BLaER1 treated with 17β-estradiol and CSF1 and Interleukin-3, amounts not matched to agents 10 nM and 100 nM (cell line): ENCODE results near the gene GBP4.

Experiments used
- H3K27ac ChIP-seq, 11 experiments: shearing (Covaris generic); formaldehyde crosslinking; 2 replicates each; pipeline ENCODE4 v1.8.1; 2022
- H3K27me3 ChIP-seq, 11 experiments: shearing (Covaris generic); formaldehyde crosslinking; 2 replicates each; pipeline ENCODE4 v1.8.1; 2022
- H3K36me3 ChIP-seq, 11 experiments: shearing (Covaris generic); formaldehyde crosslinking; 2 replicates each; pipeline ENCODE4 v1.8.1; 2022
- H3K4me1 ChIP-seq, 10 experiments: shearing (Covaris generic); formaldehyde crosslinking; 2 replicates each; pipeline ENCODE4 v1.8.1; 2022
- H3K4me2 ChIP-seq, 11 experiments: shearing (Covaris generic); formaldehyde crosslinking; 2 replicates each; pipeline ENCODE4 v1.8.1; 2022
- H3K4me3 ChIP-seq, 10 experiments: shearing (Covaris generic); formaldehyde crosslinking; 2 replicates each; pipeline ENCODE4 v1.8.1; 2022
- H3K9ac ChIP-seq, 11 experiments: shearing (Covaris generic); formaldehyde crosslinking; 2 replicates each; pipeline ENCODE4 v1.8.1; 2022
- H3K9me3 ChIP-seq, 11 experiments: shearing (Covaris generic); formaldehyde crosslinking; replicated peaks in 1 of 11; 2 replicates each; pipeline ENCODE4 v1.8.1; 2022
- H4K20me1 ChIP-seq, 11 experiments: shearing (Covaris generic); formaldehyde crosslinking; 2 replicates each; pipeline ENCODE4 v1.8.1; 2022
- Cebpa-rat ChIP-seq, 11 experiments: shearing (Covaris generic); IDR thresholded peaks; 2 replicates each; pipeline ENCODE4 v1.8.1; 2022

The GBP4 gene

DNA sequence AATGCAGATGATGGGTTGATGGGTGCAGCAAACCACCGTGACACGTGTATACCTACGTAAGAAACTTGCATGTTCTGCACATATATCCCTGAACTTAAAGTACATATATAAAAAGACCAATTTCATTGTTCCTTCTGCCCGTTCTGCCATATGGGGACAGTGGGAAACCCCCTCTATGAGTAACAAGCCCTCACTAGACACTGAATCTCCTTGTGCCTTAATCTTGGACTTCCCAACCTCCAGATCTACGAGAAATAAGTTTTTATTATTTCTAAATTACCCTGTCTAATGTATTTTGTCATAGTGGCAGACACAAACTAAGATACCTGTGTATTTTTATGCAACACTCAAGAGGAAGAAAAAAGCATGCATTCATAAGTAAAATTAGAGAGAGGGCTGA, 32.9 kb downstream of the GBP4 start:
- Histone ChIP-seq H3K27ac (no peak overlapping the region), H3K4me1 (peaks cover 0 to 5% (median 0%) of the 10 kb centered on the region in 10 experiments; a peak in 8 of 20 replicates), H3K4me2 (no peak overlapping the region), H3K9me3 (peaks cover 0 to 12% (median 6%) of the 10 kb centered on the region in 11 experiments; a peak in 11 of 22 replicates), H3K36me3 (no peaks in the 10 kb centered on the region), H3K27me3 (no peaks in the 10 kb centered on the region), H3K9ac (no peak overlapping the region), H4K20me1 (no peaks in the 10 kb centered on the region), H3K4me3 (no peak overlapping the region)
- no peak for TF ChIP-seq Cebpa-rat (IDR thresholded peaks at IDR 0.05)

- Histone ChIP-seq H3K4me3 (no peak overlapping the region), H3K27me3 (no peaks in the 10 kb centered on the region), H3K4me1 (no peaks in the 10 kb centered on the region; a peak in 1 of 20 replicates), H3K4me2 (no peak overlapping the region), H3K27ac (no peak overlapping the region), H3K9ac (no peak overlapping the region), H4K20me1 (no peaks in the 10 kb centered on the region), H3K36me3 (no peaks in the 10 kb centered on the region), H3K9me3 (no peaks in the 10 kb centered on the region)
- TF ChIP-seq Cebpa-rat (IDR thresholded peaks at IDR 0.05) = no peak
Observed at GRCh38 chr1:89151047-89151446, 47.7 kb downstream of the GBP4 start.

DNA sequence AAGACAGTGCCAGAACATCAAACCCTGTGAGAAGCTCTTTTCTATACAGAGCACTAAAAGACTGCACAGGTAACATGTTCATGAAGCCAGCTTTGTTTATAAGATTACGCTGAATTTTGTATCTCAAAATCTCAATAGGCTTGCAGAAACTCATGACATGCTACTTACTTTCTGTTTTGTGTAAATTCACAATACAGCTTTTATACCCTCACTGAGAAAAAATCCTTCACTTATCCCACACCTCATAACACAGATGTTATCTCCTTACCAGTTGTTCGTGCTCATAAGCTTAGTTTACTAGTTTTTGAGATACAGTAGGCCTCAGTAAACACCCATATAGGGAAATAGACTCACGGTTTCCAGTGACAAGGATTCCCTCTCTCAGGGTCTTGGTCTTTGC, 48.8 kb downstream of the GBP4 start:
- Histone ChIP-seq H3K27me3 (no peaks in the 10 kb centered on the region), H3K9me3 (no peaks in the 10 kb centered on the region), H3K4me3 (no peak overlapping the region), H3K4me1 (no peaks in the 10 kb centered on the region; a peak in 1 of 20 replicates), H3K4me2 (no peak overlapping the region), H3K9ac (no peak overlapping the region), H4K20me1 (no peaks in the 10 kb centered on the region), H3K27ac (no peak overlapping the region), H3K36me3 (no peaks in the 10 kb centered on the region)
- TF ChIP-seq Cebpa-rat (IDR thresholded peaks at IDR 0.05) = no peak

DNA sequence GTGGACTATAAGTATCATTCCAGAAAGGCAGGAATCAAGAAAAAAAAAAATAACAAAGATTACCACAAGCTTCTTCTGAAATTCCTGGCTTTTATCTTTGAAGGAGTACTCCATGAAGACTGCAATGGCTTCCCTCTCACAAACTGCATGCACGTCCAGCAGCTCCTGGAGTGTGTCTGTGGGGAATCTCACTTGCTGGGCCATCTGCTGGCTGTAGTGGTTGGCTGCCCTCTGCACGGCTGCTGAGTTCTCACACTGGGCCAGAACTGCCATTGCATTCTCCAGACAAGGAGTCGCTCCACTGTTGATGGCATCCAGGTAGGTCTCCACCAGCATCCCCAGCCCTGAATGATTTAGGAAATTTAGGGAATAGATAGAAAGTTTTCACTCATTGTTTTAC, 49.5 kb downstream of the GBP4 start:
- Histone ChIP-seq H3K9ac (no peak overlapping the region), H3K4me1 (no peaks in the 10 kb centered on the region; a peak in 1 of 20 replicates), H3K4me3 (no peak overlapping the region), H3K27me3 (no peaks in the 10 kb centered on the region), H3K36me3 (no peaks in the 10 kb centered on the region), H3K27ac (no peak overlapping the region), H3K9me3 (no peaks in the 10 kb centered on the region), H3K4me2 (no peak overlapping the region), H4K20me1 (no peaks in the 10 kb centered on the region)
- no peak for TF ChIP-seq Cebpa-rat (IDR thresholded peaks at IDR 0.05)

- Histone ChIP-seq H3K27ac (no peak overlapping the region), H3K4me1 (no peaks in the 10 kb centered on the region; a peak in 1 of 20 replicates), H4K20me1 (no peaks in the 10 kb centered on the region), H3K36me3 (no peaks in the 10 kb centered on the region), H3K27me3 (no peaks in the 10 kb centered on the region), H3K4me3 (no peak overlapping the region), H3K9me3 (no peaks in the 10 kb centered on the region), H3K9ac (no peak overlapping the region), H3K4me2 (no peak overlapping the region)
- TF ChIP-seq Cebpa-rat (IDR thresholded peaks at IDR 0.05) = no peak
Observed at GRCh38 chr1:89147678-89148658, 50.8 kb downstream of the GBP4 start.

- TF ChIP-seq Cebpa-rat (IDR thresholded peaks at IDR 0.05) = no peak
- H3K9me3 ChIP-seq = no peaks in the 10 kb centered on the region
- no peaks in the 10 kb centered on the region for H4K20me1 ChIP-seq
- no peak overlapping the region for H3K9ac ChIP-seq
- H3K36me3 ChIP-seq = no peaks in the 10 kb centered on the region
- no peaks in the 10 kb centered on the region; a peak in 1 of 20 replicates for H3K4me1 ChIP-seq
- no peak overlapping the region for H3K4me2 ChIP-seq
- no peaks in the 10 kb centered on the region for H3K27me3 ChIP-seq
- H3K27ac ChIP-seq = no peak overlapping the region
- H3K4me3 ChIP-seq = no peak overlapping the region
Observed at GRCh38 chr1:89146721-89147120, 52.0 kb downstream of the GBP4 start.

DNA sequence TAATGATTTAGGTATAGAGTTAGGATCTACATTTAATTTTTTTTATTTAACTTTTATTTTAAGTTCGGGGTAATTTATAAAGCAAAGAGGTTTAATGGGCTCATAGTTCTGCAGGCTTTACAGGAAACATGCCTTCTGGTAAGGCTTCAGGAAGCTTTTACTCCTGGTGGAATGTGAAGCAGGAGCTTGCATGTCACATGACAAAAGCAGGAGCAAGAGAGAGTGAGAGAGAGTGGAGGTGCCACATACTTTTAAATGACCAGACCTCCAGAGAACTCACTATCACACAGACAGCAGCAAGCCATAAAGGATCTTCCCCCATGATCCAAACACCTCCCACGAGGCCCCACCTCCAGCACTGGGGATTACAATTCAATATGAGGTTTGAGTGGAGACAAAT, 55.3 kb downstream of the GBP4 start:
- no peak overlapping the region for H3K27ac ChIP-seq
- no peak overlapping the region for H3K4me2 ChIP-seq
- H3K4me1 ChIP-seq = no peaks in the 10 kb centered on the region; a peak in 1 of 20 replicates
- H3K9me3 ChIP-seq = peaks cover 0 to 4% (median under 1%) of the 10 kb centered on the region in 11 experiments; a peak in 8 of 22 replicates
- H3K4me3 ChIP-seq = no peak overlapping the region
- no peak for TF ChIP-seq Cebpa-rat (IDR thresholded peaks at IDR 0.05)
- H3K36me3 ChIP-seq = no peaks in the 10 kb centered on the region
- no peak overlapping the region for H3K9ac ChIP-seq
- H3K27me3 ChIP-seq = no peaks in the 10 kb centered on the region
- H4K20me1 ChIP-seq = no peaks in the 10 kb centered on the region

DNA sequence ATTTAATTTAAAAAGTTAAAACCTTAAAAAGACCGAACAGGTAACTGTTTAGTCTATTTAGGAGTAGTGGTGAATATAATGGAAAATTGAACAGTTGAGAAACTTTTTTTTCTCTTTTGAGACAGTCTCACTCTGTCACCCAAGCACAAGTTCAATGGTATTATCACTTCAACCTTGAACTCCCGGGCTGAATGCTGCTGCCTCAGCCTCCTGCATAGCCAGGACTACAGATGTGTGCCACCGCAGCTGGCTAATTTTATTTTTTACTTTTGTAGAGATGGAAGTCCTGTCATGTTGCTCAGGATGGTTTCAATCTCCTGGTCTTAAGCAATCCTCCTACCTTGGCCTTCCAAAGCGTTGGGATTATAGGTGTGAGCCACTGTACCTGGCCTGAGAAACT, 56.6 kb downstream of the GBP4 start:
- no peaks in the 10 kb centered on the region for H4K20me1 ChIP-seq
- H3K27ac ChIP-seq = no peak overlapping the region
- no peak for TF ChIP-seq Cebpa-rat (IDR thresholded peaks at IDR 0.05)
- H3K36me3 ChIP-seq = no peaks in the 10 kb centered on the region
- no peak overlapping the region for H3K4me3 ChIP-seq
- H3K27me3 ChIP-seq = no peaks in the 10 kb centered on the region
- no peak overlapping the region for H3K4me2 ChIP-seq
- no peaks in the 10 kb centered on the region; a peak in 1 of 20 replicates for H3K4me1 ChIP-seq
- peaks cover 0 to 10% (median 6%) of the 10 kb centered on the region in 11 experiments; a peak in 9 of 22 replicates for H3K9me3 ChIP-seq
- no peak overlapping the region for H3K9ac ChIP-seq

GRCh38 chr1:89133747-89134146, 65.0 kb downstream of the GBP4 start:
- no peak overlapping the region for H3K9ac ChIP-seq

More at GRCh38 chr1:89133747-89134146, 65.0 kb downstream of the GBP4 start:
- Histone ChIP-seq H3K27ac (no peak overlapping the region), H3K4me1 (peaks cover 13 to 22% (median 20%) of the 10 kb centered on the region in 10 experiments), H3K4me3 (no peak overlapping the region), H3K27me3 (no peaks in the 10 kb centered on the region), H3K4me2 (no peak overlapping the region), H3K36me3 (no peaks in the 10 kb centered on the region), H4K20me1 (no peaks in the 10 kb centered on the region), H3K9me3 (peaks cover 0 to 9% (median 6%) of the 10 kb centered on the region in 11 experiments; a peak in 9 of 22 replicates)
- no peak for TF ChIP-seq Cebpa-rat (IDR thresholded peaks at IDR 0.05)
